ENCODE data around the gene PHF13.
A peak's percentile ranks its signal among the peaks of the same experiment; 100 is the strongest.

Gene PHF13

GRCh38 chr1:6585081-6585722, 28.3 kb upstream of the PHF13 start:
- no peak overlapping the region for H3K4me3 ChIP-seq
- no peak overlapping the region for H3K27ac ChIP-seq

- no peak overlapping the region for H3K27ac ChIP-seq
- H3K4me3 ChIP-seq: no peak overlapping the region
Measured at GRCh38 chr1:6585841-6586240, 27.7 kb upstream of the PHF13 start.

- Histone ChIP-seq H3K27ac (no peak overlapping the region), H3K4me3 (no peak overlapping the region)
Measured at GRCh38 chr1:6586404-6586816, 27.1 kb upstream of the PHF13 start.

- peak overlapping the region in 4 of 21 experiments; percentile 16 to 51 (median 36) for H3K27ac ChIP-seq
- H3K4me3 ChIP-seq: no peak overlapping the region
Measured at GRCh38 chr1:6587261-6588005, 26.1 kb upstream of the PHF13 start.

GRCh38 chr1:6588128-6588892, 25.2 kb upstream of the PHF13 start:
- Histone ChIP-seq H3K4me3 (no peak overlapping the region), H3K27ac (peak overlapping the region in 4 of 21 experiments; percentile 1 to 51 (median 24))

- Histone ChIP-seq H3K27ac (peak overlapping the region in 5 of 21 experiments; percentile 10 to 37 (median 24)), H3K4me3 (no peak overlapping the region)
Measured at GRCh38 chr1:6588893-6589520, 24.5 kb upstream of the PHF13 start.

- Histone ChIP-seq H3K4me3 (no peak overlapping the region), H3K27ac (no peak overlapping the region)
Measured at GRCh38 chr1:6590046-6590445, 23.5 kb upstream of the PHF13 start.

- peak overlapping the region in 1 of 21 experiments; percentile 20 for H3K27ac ChIP-seq
Measured at GRCh38 chr1:6591222-6591621, 22.3 kb upstream of the PHF13 start.

GRCh38 chr1:6591644-6592043, 21.9 kb upstream of the PHF13 start:
- peak overlapping the region in 1 of 21 experiments; percentile 20 for H3K27ac ChIP-seq
- H3K4me3 ChIP-seq: no peak overlapping the region

More at GRCh38 chr1:6591222-6591621, 22.3 kb upstream of the PHF13 start:
- H3K4me3 ChIP-seq: no peak overlapping the region

- no peak overlapping the region for H3K27ac ChIP-seq
- no peak overlapping the region for H3K4me3 ChIP-seq
Measured at GRCh38 chr1:6592441-6592840, 21.1 kb upstream of the PHF13 start.

GRCh38 chr1:6592865-6593593, 20.5 kb upstream of the PHF13 start:
- H3K27ac ChIP-seq: no peak overlapping the region
- H3K4me3 ChIP-seq: no peak overlapping the region

- H3K27ac ChIP-seq: no peak overlapping the region
Measured at GRCh38 chr1:6593810-6594209, 19.7 kb upstream of the PHF13 start.

GRCh38 chr1:6594977-6595740, 18.4 kb upstream of the PHF13 start:
- H3K27ac ChIP-seq: peak overlapping the region in 1 of 21 experiments; percentile 10
- no peak overlapping the region for H3K4me3 ChIP-seq

More at GRCh38 chr1:6593810-6594209, 19.7 kb upstream of the PHF13 start:
- H3K4me3 ChIP-seq: no peak overlapping the region

- Histone ChIP-seq H3K4me3 (no peak overlapping the region), H3K27ac (peak overlapping the region in 1 of 21 experiments; percentile 14)
Measured at GRCh38 chr1:6596351-6596750, 17.2 kb upstream of the PHF13 start.

- no peak overlapping the region for H3K4me3 ChIP-seq
Measured at GRCh38 chr1:6596886-6597776, 16.4 kb upstream of the PHF13 start.

GRCh38 chr1:6597777-6598131, 15.8 kb upstream of the PHF13 start:
- Histone ChIP-seq H3K4me3 (peak overlapping the region in 1 of 7 experiments; percentile 98), H3K27ac (peak overlapping the region in 9 of 21 experiments; percentile 14 to 99 (median 54))

More at GRCh38 chr1:6596886-6597776, 16.4 kb upstream of the PHF13 start:
- peak overlapping the region in 3 of 21 experiments; percentile 14 to 39 (median 18) for H3K27ac ChIP-seq

Measured in skin epidermis (tissue), 12 donors.